MCF 10A (cell line): Measurements from ENCODE around the gene PPP2R5C. TPM values are rescaled to one million over a fixed set of nuclear protein-coding genes. Genes with fewer than 3 reads are reported as not detected.

Experiments
- BruUV-seq: library from RNA; stranded (reverse); fragments of 400-500 nt; replicated peaks from 2 replicates; lab custom pipeline; 2021; lab: Mats Ljungman, UMichigan
- CTCF ChIA-PET: fragments of 300-600 bp; sonication (Branson Sonifier 250); formaldehyde crosslinking; extraction: SDS; loops from one replicate; lab custom pipeline; 2021; ENCODE audit warnings: antibody characterized with exemption, inconsistent platforms; lab: Yijun Ruan, JAX
- POLR2A ChIA-PET: fragments of 300-600, 350-650 bp; sonication (Branson Sonifier 250); formaldehyde crosslinking; extraction: SDS; loops from one replicate; lab custom pipeline; 2020; ENCODE audit warnings: antibody characterized with exemption, inconsistent platforms; lab: Yijun Ruan, JAX
- DNase-seq: peaks from one replicate; pipeline ENCODE4 v3.0.0-alpha.2; 2018; ENCODE audit not compliant: unreplicated experiment
- H3K27ac Mint-ChIP-seq: one replicate; pipeline ENCODE4 v1.8.0; 2022; ENCODE audit warnings: mild to moderate bottlenecking, low read depth, mixed read lengths; ENCODE audit not compliant: unreplicated experiment
- H3K27me3 Mint-ChIP-seq: one replicate; pipeline ENCODE4 v1.8.0; 2022; ENCODE audit warnings: mixed read lengths; ENCODE audit not compliant: insufficient read depth, unreplicated experiment
- H3K36me3 Mint-ChIP-seq: one replicate; pipeline ENCODE4 v1.8.0; 2022; ENCODE audit warnings: mild to moderate bottlenecking, moderate library complexity, mixed read lengths; ENCODE audit not compliant: insufficient read depth, unreplicated experiment
- H3K4me1 Mint-ChIP-seq: one replicate; pipeline ENCODE4 v1.8.0; 2022; ENCODE audit warnings: mixed read lengths; ENCODE audit not compliant: insufficient read depth, unreplicated experiment
- H3K4me3 Mint-ChIP-seq: one replicate; pipeline ENCODE4 v1.8.0; 2022; ENCODE audit warnings: mild to moderate bottlenecking, moderate library complexity, mixed read lengths; ENCODE audit not compliant: unreplicated experiment
- H3K9me3 Mint-ChIP-seq: one replicate; pipeline ENCODE4 v1.8.0; 2022; ENCODE audit warnings: mixed read lengths; ENCODE audit not compliant: unreplicated experiment
- intact Hi-C: fragments of 100-400 bp; cut with micrococcal nuclease; formaldehyde crosslinking; loops from 2 replicates; pipeline ENCODE4 v1.14.1; 2022
- total RNA-seq: library from RNA; stranded (reverse); gene quantifications from 2 replicates; pipeline ENCODE4 v1.2.3, GENCODE V29; 2022
- TF ChIP-seq, protein P1 (sequence below): fragments of 200-600 bp; IDR thresholded peaks from one replicate; pipeline ENCODE4 v1.8.0; 2022; ENCODE audit warnings: antibody characterized with exemption, mild to moderate bottlenecking; ENCODE audit not compliant: unreplicated experiment

PPP2R5C gene
- total RNA-seq, 1 experiment from 2014 or later = 118 TPM

GRCh38 chr14:101780887-101781239 is 19.4 kb downstream of the PPP2R5C start:
- no peaks in the 10 kb centered on the region for H3K9me3 Mint-ChIP-seq
- DNase-seq = no peak
- ChIA-PET POLR2A (no interaction called here), CTCF (interaction anchor here (0.6 to 1.0 kb wide), 2 partner anchors 10 to 12 kb away, joined by 3 read pairs; no protein-coding TSS in a partner anchor)
- TF ChIP-seq, protein P1, sequence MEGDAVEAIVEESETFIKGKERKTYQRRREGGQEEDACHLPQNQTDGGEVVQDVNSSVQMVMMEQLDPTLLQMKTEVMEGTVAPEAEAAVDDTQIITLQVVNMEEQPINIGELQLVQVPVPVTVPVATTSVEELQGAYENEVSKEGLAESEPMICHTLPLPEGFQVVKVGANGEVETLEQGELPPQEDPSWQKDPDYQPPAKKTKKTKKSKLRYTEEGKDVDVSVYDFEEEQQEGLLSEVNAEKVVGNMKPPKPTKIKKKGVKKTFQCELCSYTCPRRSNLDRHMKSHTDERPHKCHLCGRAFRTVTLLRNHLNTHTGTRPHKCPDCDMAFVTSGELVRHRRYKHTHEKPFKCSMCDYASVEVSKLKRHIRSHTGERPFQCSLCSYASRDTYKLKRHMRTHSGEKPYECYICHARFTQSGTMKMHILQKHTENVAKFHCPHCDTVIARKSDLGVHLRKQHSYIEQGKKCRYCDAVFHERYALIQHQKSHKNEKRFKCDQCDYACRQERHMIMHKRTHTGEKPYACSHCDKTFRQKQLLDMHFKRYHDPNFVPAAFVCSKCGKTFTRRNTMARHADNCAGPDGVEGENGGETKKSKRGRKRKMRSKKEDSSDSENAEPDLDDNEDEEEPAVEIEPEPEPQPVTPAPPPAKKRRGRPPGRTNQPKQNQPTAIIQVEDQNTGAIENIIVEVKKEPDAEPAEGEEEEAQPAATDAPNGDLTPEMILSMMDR = no peak
- no TSS peak for BruUV-seq
- H3K27ac Mint-ChIP-seq = no peak overlapping the region
- H3K27me3 Mint-ChIP-seq = no peaks in the 10 kb centered on the region
- no peaks in the 10 kb centered on the region for H3K36me3 Mint-ChIP-seq
- intact Hi-C loops = no loop called here
- no peak overlapping the region for H3K4me3 Mint-ChIP-seq
- no peaks in the 10 kb centered on the region for H3K4me1 Mint-ChIP-seq

DNA sequence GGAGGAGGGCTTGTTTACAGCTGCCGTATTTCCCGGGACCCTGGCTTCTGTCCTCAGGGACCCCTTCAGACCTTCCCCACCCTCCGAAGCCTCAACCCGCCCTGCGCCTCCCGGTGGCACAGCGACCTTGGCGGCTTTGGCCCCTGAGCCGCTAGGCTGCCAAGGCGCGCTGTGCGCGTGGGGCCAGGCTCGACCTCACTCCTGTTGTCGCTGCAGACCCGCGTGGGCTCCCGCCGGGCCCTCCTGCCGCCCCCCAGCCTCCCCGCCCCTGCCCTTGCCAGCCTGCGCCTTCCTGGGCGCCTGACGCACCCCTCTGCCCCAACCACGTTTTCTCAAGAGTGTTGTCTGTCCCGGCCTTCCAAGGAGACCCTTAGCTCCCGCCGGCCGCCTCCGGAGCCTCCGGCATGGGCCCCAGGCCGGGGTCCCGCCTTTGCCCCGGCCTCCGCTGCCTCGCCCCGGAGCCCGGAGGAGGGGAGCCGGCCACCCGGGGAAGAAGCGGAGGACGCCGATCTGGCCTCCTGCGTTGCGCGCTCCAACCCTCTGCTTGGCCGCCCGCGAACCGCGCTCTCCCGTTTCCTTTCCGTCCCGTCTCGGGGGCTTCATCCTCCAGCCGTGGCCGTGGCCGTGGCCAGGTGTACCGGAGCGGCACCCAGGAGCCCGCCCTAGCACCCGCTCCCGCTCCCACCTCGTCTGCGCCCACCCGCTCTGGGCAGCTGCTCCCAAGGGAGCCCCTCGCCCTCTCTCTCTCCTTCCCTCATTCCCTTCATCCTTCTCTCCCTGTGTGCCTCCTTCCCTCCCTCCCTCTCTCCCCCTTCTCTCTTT is 19.9 kb downstream of the PPP2R5C start:
- H3K36me3 Mint-ChIP-seq = no peaks in the 10 kb centered on the region
- ChIA-PET CTCF (interaction anchor here (0.6 to 1.0 kb wide), 2 partner anchors 11 kb away, joined by 3 read pairs; no protein-coding TSS in a partner anchor), POLR2A (no interaction called here)
- no peaks in the 10 kb centered on the region for H3K4me1 Mint-ChIP-seq
- H3K9me3 Mint-ChIP-seq = no peaks in the 10 kb centered on the region
- intact Hi-C loops = no loop called here
- no peaks in the 10 kb centered on the region for H3K27me3 Mint-ChIP-seq
- no TSS peak for BruUV-seq
- no peak for DNase-seq
- TF ChIP-seq, protein P1 = no peak
- no peak overlapping the region for H3K27ac Mint-ChIP-seq
- no peak overlapping the region for H3K4me3 Mint-ChIP-seq

DNA sequence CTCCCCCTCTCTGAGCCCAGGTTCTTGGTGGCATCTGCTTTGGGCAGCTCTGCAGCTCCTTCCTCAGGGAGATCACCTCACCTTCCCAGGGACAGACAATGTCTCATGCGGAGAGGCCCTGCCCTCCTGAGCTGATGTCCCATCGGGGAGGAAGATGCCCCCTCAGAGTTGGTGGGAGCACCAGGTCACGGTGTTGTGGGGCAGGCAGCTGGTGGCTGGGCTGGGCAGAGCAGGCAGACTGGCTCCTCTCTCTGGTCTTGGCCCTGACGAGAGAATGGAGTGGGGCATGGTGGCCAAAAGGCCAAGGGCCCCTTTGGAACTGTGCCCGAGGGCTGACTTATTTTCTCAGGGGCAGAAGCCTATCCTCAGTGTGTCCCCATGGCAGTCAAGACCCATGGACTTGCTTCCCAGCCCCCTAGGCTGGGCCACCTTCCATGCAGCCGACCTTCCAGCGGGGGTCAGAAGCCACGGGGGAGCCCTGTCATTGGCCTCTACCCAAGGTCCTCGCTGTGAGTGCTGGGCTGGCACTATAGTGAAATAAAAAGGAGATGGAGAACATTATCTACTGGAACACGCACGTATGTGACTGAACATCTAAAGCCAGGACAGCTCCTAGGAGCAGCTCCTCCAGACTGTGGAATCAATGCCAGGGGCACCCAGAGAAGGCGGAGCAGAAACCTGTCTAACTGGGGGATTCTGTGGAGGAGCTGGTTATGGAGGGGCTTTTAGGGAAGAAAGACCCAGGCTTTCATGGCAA is 21.9 kb downstream of the PPP2R5C start:
- ChIA-PET CTCF (interaction anchor here (1.0 to 1.6 kb wide), 3 partner anchors 9 to 12 kb away, joined by 3 to 4 read pairs (median 3); no protein-coding TSS in a partner anchor), POLR2A (interaction anchor here (0.7 kb wide), 1 partner anchor 9 kb away, joined by 7 read pairs; no protein-coding TSS in a partner anchor)
- BruUV-seq = no TSS peak

More for the DNA sequence above, 21.9 kb downstream of the PPP2R5C start:
- Mint-ChIP-seq H3K4me1 (no peaks in the 10 kb centered on the region), H3K36me3 (peaks cover 8% of the 10 kb centered on the region), H3K4me3 (no peak overlapping the region), H3K27me3 (no peaks in the 10 kb centered on the region), H3K27ac (no peak overlapping the region), H3K9me3 (no peaks in the 10 kb centered on the region)
- DNase-seq = no peak
- TF ChIP-seq, protein P1 = no peak
- intact Hi-C loops = no loop called here
